IPS-20b (cell line): Measurements from ENCODE around the gene ABCA7.

Experiments used
- H3K27ac ChIP-seq: one replicate; pipeline ENCODE4 v1.5.1; 2013; ENCODE audit warnings: low read length
- H3K27me3 ChIP-seq: 2 replicates; pipeline ENCODE4 v1.6.1; 2013; ENCODE audit warnings: mild to moderate bottlenecking, low read length, inconsistent platforms; ENCODE audit not compliant: insufficient read depth
- H3K36me3 ChIP-seq: 2 replicates; pipeline ENCODE4 v1.6.1; 2013; ENCODE audit warnings: low read depth, mild to moderate bottlenecking, inconsistent platforms, low read length, moderate library complexity; ENCODE audit not compliant: insufficient read depth
- H3K4me1 ChIP-seq: 2 replicates; pipeline ENCODE4 v1.6.1; 2013; ENCODE audit warnings: mild to moderate bottlenecking, control low read depth, inconsistent platforms, low read length, moderate library complexity; ENCODE audit not compliant: insufficient read depth
- H3K4me3 ChIP-seq: 2 replicates; pipeline ENCODE4 v1.5.1; 2013; ENCODE audit warnings: mild to moderate bottlenecking, low read length, inconsistent platforms
- H3K9ac ChIP-seq: 2 replicates; pipeline ENCODE4 v1.6.1; 2013; ENCODE audit warnings: low read depth, mild to moderate bottlenecking, inconsistent platforms, low read length, moderate library complexity
- H3K9me3 ChIP-seq: 2 replicates; pipeline ENCODE4 v1.6.1; 2013; ENCODE audit warnings: mild to moderate bottlenecking, low read depth, low read length, inconsistent platforms; ENCODE audit not compliant: insufficient read depth

ABCA7 gene

DNA sequence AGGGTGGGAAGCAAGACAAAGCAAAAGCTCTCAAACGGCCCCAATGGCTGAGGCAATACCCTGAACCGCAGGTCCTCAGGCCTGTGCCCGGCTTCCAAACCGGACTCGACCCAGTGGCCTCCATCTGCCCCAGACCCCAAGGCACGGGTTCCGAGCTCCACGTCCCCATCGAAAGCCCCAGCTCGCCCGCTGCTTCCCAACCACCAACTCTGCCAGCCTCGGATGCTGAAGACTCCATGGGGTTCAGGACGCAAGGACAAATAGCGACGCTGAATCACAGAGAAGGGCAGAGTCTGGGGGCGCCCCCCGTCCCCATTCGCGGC is 54.7 kb downstream of the ABCA7 start:
- H3K36me3 ChIP-seq, result peaks cover 30% of the 10 kb centered on the region
- H3K27ac ChIP-seq, result no peak overlapping the region
- peak overlapping the region; percentile 92 for H3K4me3 ChIP-seq
- no peaks in the 10 kb centered on the region for H3K27me3 ChIP-seq
- no peaks in the 10 kb centered on the region for H3K4me1 ChIP-seq
- peak overlapping the region; percentile 87 for H3K9ac ChIP-seq
- no peaks in the 10 kb centered on the region for H3K9me3 ChIP-seq

DNA sequence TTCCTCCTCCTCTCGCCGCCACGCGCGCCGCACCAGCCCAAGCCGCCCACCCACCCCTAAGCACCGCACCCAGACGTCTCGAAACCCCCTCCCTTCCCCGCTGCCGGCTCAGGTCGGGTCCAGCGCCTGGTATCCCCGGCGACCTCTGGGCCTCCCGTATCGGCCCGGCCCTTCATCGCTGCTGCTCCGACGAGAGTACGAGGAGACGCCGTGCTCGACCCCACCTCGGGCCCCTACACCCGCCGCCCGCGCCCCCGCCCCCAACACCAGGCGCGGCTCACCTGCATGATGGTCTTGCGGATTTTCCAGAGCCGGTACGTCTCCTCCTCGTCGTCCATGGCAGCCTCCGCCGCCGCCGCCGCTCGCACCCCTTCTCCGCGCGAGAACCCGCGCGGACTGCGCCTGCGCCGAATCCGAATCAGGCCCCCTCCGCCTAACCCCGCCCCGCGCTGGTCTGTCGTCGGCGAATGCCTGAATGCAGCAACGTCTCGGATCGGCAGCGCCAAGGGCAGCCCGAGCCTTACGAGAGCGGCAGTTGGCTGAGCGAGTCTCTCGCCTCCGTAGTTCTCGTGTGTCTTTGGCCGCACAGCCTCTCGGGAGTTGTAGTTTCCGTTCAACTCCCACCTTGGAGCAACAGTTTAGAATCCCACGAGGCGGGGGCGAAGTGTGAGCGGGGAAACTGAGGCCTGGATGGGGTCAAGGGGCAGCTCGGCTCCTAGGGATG is 55.2 kb downstream of the ABCA7 start, which contains the start of gene POLR2E:
Gene POLR2E (minus strand): TSS at position 398 of the 724 bp plus-strand sequence. CDS start 60 bp downstream, at position 338.
- Histone ChIP-seq H3K27ac (no peak within 1 kb of the TSS), H3K4me1 (no peaks in the 10 kb centered on the region)

DNA sequence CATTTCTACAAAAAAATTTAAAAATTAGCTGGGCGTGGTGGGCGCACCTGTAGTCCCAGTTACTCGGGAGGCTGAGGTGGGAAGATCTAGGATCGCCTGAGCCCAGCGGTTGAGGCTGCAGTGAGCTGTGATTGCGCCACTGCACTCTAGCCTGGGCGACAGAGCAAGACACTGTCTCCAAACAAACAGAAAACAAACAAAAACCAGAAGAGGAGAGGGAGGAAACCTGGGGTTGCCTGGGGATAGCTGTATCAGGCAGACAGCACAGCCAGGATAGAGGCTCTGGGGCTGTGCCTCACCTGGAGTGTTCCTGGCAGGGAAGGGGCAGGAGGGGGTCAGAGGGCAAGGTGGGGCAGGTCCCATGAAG is 57.9 kb downstream of the ABCA7 start:
- Histone ChIP-seq H3K4me1 (peaks cover 5% of the 10 kb centered on the region; the same call in 1 of the 2 replicates), H3K27me3 (no peaks in the 10 kb centered on the region), H3K4me3 (no peak overlapping the region), H3K9me3 (no peaks in the 10 kb centered on the region), H3K9ac (no peak overlapping the region), H3K27ac (no peak overlapping the region), H3K36me3 (peaks cover 11% of the 10 kb centered on the region)

More for the DNA sequence above, 55.2 kb downstream of the ABCA7 start, which contains the start of gene POLR2E:
- Histone ChIP-seq H3K9ac (peak within 1 kb of the TSS; percentile 87), H3K36me3 (peaks cover 30% of the 10 kb centered on the region), H3K27me3 (no peaks in the 10 kb centered on the region), H3K4me3 (peak within 1 kb of the TSS; percentile 92), H3K9me3 (no peaks in the 10 kb centered on the region)

DNA sequence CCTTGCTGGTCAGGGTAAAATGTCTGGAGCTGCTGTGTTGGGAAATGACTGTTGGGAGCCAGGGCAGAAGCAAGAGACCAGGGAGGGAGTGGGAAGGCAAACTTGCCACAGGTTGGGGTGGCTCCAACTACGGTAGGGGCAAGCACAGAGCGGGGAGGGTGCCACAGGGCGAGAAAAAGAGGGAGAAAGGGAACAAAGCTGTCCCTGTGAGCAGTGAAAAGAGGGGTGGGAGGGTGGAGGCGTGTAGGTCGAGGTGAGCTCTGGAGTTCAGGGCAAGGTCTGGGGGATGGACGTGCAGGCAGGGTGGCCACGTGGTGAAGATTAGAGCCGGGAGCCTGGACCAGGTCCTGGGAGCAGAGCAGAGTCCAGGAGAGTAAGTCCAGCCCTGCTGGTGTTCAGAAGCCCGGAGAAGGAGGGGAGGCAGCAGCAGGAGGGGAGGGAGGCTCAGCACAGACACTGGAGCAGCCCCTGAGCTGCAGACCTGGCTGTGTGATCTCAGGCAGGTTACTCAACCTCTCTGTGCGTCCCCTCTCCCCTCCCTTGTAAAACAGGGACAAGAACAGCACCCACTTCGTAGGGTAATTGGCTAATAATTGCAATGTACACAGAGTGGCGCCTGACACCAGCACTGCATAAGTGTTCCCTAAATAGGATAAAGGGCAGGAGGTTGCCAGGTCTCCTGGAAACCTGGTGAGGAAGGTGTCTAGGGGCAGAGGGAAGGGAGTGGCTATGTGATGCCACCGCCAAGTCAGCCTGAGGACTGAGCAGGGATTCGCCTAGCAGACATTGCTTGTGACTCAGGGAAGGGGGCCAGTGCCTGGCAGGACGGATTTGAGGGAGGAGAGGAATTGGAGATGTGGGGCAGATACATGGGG is 58.5 kb downstream of the ABCA7 start:
- Histone ChIP-seq H3K27me3 (no peaks in the 10 kb centered on the region), H3K9ac (no peak overlapping the region), H3K27ac (no peak overlapping the region), H3K4me1 (peaks cover 5% of the 10 kb centered on the region; the same call in 1 of the 2 replicates), H3K9me3 (no peaks in the 10 kb centered on the region), H3K36me3 (peaks cover 4% of the 10 kb centered on the region; the same call in 1 of the 2 replicates), H3K4me3 (no peak overlapping the region)

DNA sequence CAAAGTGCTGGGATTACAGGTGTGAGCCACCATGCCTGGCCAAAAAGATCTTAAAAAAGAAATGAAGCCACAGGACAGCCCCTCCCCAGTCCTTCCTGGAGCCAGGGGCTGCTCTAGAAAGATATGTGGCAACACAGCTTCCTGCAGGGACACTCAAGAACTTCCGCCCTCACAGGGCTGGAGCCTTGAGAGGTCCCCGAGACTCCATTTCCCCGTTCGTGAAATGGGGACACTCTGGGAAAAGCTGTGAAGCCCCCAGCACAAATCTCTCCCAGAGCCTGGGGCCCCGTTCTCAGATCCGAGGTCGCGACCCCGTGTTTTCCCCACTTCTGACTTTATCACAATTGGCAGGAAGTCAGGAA is 61.4 kb downstream of the ABCA7 start:
- Histone ChIP-seq H3K27me3 (no peaks in the 10 kb centered on the region), H3K4me1 (peaks cover 5% of the 10 kb centered on the region; the same call in 1 of the 2 replicates), H3K9ac (peak overlapping the region; percentile 66; the same call in 1 of the 2 replicates), H3K4me3 (no peak overlapping the region), H3K9me3 (no peaks in the 10 kb centered on the region), H3K27ac (peak overlapping the region; percentile 59), H3K36me3 (peaks cover 5% of the 10 kb centered on the region)

DNA sequence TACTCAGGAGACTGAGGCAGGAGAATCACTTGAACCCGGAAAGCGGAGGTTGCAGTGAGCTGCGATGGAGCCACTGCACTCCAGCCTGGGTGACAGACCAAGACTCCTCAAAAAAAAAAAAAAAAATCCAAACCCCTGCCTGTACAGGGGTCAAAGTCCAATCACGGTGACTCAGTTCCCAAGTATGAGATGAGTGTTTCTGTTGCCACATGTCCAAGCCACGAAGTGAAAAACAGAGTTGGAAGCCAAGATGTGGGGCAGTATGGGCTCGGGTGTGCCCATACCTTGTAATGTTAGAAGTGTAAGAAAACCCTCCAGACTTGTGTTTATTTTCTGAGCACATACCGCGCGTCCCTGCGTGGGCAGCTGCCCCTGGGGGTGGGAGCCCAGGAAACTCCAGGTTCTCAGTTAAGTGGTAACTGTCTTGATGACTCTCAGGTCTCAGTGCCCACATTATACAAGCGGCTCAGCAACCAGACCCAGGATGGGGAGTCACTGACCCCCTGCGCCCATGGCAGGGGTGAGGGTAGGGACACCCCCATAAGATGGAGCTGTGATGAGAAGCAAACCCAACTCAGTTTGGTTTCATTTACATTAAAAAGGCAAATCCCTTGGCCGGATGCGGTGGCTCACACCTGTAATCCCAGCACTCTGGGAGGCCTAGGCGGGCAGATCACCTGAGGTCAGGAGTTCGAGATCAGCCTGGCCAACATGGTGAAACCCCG is 62.7 kb downstream of the ABCA7 start:
- H3K27ac ChIP-seq, result no peak overlapping the region
- no peak overlapping the region; the same call in 1 of the 2 replicates for H3K9ac ChIP-seq
- no peaks in the 10 kb centered on the region for H3K9me3 ChIP-seq
- H3K4me3 ChIP-seq, result no peak overlapping the region
- H3K36me3 ChIP-seq, result peaks cover 18% of the 10 kb centered on the region
- H3K27me3 ChIP-seq, result no peaks in the 10 kb centered on the region
- peaks cover 5% of the 10 kb centered on the region; the same call in 1 of the 2 replicates for H3K4me1 ChIP-seq

DNA sequence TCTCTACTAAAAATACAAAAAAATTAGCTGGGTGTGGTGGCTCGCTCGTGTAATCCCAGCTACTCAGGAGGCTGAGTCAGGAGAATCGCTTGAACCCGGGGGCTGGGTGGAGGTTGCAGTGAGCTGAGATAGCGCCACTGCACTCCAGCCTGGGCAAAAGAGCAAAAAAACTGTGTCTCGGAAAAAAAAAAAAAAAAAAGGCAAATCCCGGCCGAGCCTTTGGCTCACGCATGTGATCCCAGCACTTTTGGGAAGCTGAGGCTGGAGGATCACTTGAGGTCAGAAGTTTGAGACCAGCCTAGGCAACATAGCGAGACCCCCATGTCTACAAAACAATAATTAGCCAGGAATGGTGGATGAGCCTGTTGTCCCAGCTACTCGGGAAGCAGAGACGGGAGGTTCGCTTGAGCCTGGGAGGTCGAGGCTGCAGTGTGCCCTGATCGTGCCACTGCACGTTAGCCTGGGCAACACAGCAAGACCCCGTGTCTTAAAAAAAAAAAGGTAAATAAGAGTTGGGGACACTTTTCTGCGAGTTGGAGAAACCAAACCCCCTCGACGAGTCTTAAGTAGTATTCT is 63.3 kb downstream of the ABCA7 start:
- Histone ChIP-seq H3K27ac (no peak overlapping the region), H3K4me3 (peak overlapping the region; percentile 46; the same call in 1 of the 2 replicates), H3K9ac (no peak overlapping the region), H3K27me3 (no peaks in the 10 kb centered on the region), H3K36me3 (peaks cover 21% of the 10 kb centered on the region), H3K4me1 (peaks cover 5% of the 10 kb centered on the region; the same call in 1 of the 2 replicates), H3K9me3 (no peaks in the 10 kb centered on the region)

DNA sequence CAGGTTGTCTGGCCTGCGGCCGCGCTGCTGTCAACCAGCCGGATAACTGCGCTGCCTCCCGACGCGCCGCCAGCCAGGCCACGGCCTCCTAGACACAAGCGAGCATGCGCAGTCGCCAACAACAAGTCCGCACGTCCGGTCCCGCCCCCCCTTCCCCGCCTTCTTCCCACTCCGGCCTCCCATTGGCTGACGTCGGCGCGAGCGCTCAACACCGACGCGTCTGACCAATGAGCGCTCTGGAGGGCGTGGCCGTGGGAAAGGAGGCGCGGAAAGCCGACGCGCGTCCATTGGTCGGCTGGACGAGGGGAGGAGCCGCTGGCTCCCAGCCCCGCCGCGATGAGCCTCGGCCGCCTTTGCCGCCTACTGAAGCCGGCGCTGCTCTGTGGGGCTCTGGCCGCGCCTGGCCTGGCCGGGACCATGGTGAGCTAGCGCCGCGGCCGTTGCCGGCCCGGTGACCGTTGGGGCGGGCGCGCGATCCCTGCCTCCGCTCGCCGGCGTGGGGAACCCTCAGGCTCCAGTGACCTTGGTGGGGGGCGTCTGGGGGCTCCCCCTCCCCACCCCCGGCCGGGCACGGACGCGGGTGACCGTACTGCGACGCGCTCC is 63.9 kb downstream of the ABCA7 start, which contains the start of gene GPX4:
Gene GPX4 (plus strand): TSS at position 287 of the 603 bp plus-strand sequence. CDS start 50 bp downstream, at position 337.
- no peaks in the 10 kb centered on the region for H3K27me3 ChIP-seq
- peak within 1 kb of the TSS; percentile 85 for H3K4me3 ChIP-seq
- H3K4me1 ChIP-seq, result peaks cover 5% of the 10 kb centered on the region; the same call in 1 of the 2 replicates
- H3K36me3 ChIP-seq, result peaks cover 21% of the 10 kb centered on the region
- peak within 1 kb of the TSS; percentile 86 for H3K9ac ChIP-seq
- no peaks in the 10 kb centered on the region for H3K9me3 ChIP-seq
- peak within 1 kb of the TSS; percentile 57 for H3K27ac ChIP-seq

DNA sequence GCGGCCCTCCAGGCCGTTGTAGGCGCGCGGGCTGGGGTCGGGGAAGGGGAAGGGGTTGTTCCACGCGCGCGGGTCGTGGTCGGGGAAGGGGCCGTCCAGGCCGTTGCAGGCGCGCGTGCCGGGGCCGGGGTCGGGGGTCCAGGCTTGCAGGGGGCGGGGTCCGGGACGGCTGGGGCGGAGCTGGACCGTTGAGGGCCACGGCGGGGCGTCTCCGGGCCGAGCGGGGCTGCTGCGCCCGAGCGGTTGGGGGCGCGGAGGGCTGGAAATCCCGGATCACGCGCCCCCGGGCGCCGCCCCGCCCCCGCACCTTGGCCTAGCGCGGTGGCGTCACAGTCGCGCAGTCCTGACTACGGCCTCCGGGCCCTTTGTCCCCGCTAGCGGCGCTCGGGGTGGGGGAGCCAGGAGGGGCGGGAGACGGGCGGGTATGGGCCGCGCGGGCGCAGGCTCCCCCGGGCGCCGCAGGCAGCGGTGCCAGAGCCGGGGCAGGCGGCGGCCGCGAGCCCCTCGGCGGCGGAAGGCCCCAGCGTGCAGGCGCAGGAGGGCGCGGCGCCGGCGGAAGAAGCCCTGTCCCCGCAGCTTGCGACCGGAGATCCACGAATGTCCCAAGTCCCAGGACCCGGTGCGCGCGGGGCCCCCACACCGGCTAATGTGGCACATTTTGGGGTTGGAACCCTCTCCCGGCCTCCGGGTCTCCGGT is 64.6 kb downstream of the ABCA7 start:
- peak overlapping the region; percentile 85 for H3K4me3 ChIP-seq
- no peaks in the 10 kb centered on the region for H3K9me3 ChIP-seq
- peak overlapping the region; percentile 86 for H3K9ac ChIP-seq
- H3K4me1 ChIP-seq, result peaks cover 5% of the 10 kb centered on the region; the same call in 1 of the 2 replicates
- H3K27ac ChIP-seq, result peak overlapping the region; percentile 57
- H3K36me3 ChIP-seq, result peaks cover 21% of the 10 kb centered on the region
- H3K27me3 ChIP-seq, result no peaks in the 10 kb centered on the region

DNA sequence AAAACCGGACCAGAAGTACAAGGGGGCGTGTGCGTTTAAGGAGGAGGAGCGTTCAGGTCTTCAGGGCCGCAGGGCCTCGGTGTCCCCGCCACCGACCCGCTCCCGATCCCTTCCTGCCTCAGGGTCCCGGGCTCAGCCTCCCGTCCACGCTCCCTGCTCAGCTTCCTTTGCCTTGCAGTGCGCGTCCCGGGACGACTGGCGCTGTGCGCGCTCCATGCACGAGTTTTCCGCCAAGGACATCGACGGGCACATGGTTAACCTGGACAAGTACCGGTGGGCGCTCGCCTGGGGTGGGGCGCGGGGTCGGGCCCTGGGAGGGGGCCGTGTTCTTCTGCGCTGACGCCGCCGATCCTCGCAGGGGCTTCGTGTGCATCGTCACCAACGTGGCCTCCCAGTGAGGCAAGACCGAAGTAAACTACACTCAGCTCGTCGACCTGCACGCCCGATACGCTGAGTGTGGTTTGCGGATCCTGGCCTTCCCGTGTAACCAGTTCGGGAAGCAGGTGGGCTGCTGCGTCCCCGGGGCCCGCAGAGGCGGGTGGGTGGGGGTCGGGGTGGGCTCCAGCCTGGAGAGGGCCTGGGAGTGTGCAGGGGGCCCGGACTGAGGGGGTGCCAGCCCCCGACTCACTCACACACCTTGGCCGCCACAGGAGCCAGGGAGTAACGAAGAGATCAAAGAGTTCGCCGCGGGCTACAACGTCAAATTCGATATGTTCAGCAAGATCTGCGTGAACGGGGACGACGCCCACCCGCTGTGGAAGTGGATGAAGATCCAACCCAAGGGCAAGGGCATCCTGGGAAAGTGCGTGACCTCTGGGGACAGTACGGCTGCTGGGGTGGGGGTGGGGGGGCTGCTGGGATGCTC is 65.3 kb downstream of the ABCA7 start:
- H3K4me1 ChIP-seq, result peaks cover 5% of the 10 kb centered on the region; the same call in 1 of the 2 replicates
- H3K36me3 ChIP-seq, result peaks cover 21% of the 10 kb centered on the region
- no peaks in the 10 kb centered on the region for H3K9me3 ChIP-seq
- H3K9ac ChIP-seq, result peak overlapping the region; percentile 86
- H3K4me3 ChIP-seq, result peak overlapping the region; percentile 85
- H3K27ac ChIP-seq, result peak overlapping the region; percentile 57
- H3K27me3 ChIP-seq, result no peaks in the 10 kb centered on the region
